HG03135 (cell line): ENCODE measurements around the gene PARD6A.

Experiments
- ATAC-seq: cut with Tn5 transposase; IDR thresholded peaks from one replicate; pipeline ENCODE4 v1.9.1; 2021; ENCODE audit warnings: mild to moderate bottlenecking, moderate library complexity; ENCODE audit not compliant: unreplicated experiment

The PARD6A gene

GRCh38 chr16:67653128-67653788 is 7.5 kb upstream of the PARD6A start:
- no peak for ATAC-seq

- no peak for ATAC-seq
These were observed 6.9 kb upstream of the PARD6A start for GRCh38 chr16:67653789-67654402.

GRCh38 chr16:67654403-67654911 is 6.3 kb upstream of the PARD6A start:
- ATAC-seq, result no peak

- ATAC-seq, result no peak
These were observed 5.4 kb upstream of the PARD6A start for GRCh38 chr16:67655363-67655762.

- ATAC-seq, result no peak
These were observed 4.3 kb upstream of the PARD6A start for GRCh38 chr16:67656344-67657016.

GRCh38 chr16:67657017-67657608 is 3.6 kb upstream of the PARD6A start:
- no peak for ATAC-seq

GRCh38 chr16:67657751-67658518 is 2.8 kb upstream of the PARD6A start:
- no peak for ATAC-seq

GRCh38 chr16:67658849-67659674 is 1.7 kb upstream of the PARD6A start:
- ATAC-seq, result no peak

- peak; percentile 47 for ATAC-seq
These were observed 841 bp upstream of the PARD6A start, which contains the start of gene ACD for GRCh38 chr16:67659675-67660563. Gene ACD, minus strand, starts transcription at chr16:67660260. Its CDS starts 40 bp downstream, at chr16:67660220.

GRCh38 chr16:67661101-67661761 is 471 bp downstream of the PARD6A start:
- ATAC-seq, result peak; percentile 2

GRCh38 chr16:67661886-67662652 is 1.3 kb downstream of the PARD6A start:
- no peak for ATAC-seq

GRCh38 chr16:67662653-67663010 is 1.9 kb downstream of the PARD6A start:
- no peak for ATAC-seq

GRCh38 chr16:67663151-67663876 is 2.6 kb downstream of the PARD6A start:
- no peak for ATAC-seq

- ATAC-seq, result no peak
These were observed 3.1 kb downstream of the PARD6A start for GRCh38 chr16:67663877-67664222.

- no peak for ATAC-seq
These were observed 3.5 kb downstream of the PARD6A start for GRCh38 chr16:67664258-67664657.

GRCh38 chr16:67664871-67665270 is 4.1 kb downstream of the PARD6A start:
- no peak for ATAC-seq

GRCh38 chr16:67665598-67665997 is 4.8 kb downstream of the PARD6A start:
- no peak for ATAC-seq
